IMR-90 (cell line): Measurements from ENCODE around the gene EXOC6. TPM values are rescaled to one million over a fixed set of nuclear protein-coding genes. Genes with fewer than 3 reads are reported as not detected.

Experiments used
- ATAC-seq: fragments of 200-7000 bp; cut with Tn5 transposase; 2 replicates; pipeline ENCODE4 v1.9.1; 2020; ENCODE audit warnings: low read depth, mild to moderate bottlenecking, moderate library complexity
- BruUV-seq: library from RNA; stranded (reverse); fragments of 400-500 nt; replicated peaks from 2 replicates; lab custom pipeline; 2021; lab: Mats Ljungman, UMichigan
- CTCF ChIA-PET: fragments of 300-600 bp; formaldehyde crosslinking; extraction: SDS; loops from one replicate; lab custom pipeline; 2021; ENCODE audit warnings: antibody characterized with exemption; lab: Yijun Ruan, JAX
- POLR2A ChIA-PET: fragments of 300-600 bp; sonication (Branson Sonifier 250); formaldehyde crosslinking; loops from one replicate; lab custom pipeline; 2022; ENCODE audit warnings: antibody characterized with exemption; ENCODE audit not compliant: unreplicated experiment; lab: Charles Lee
- DNase-seq: peaks from one replicate; pipeline ENCODE4 v3.0.0; 2013
- H2AFZ ChIP-seq: replicated peaks from 2 replicates; pipeline ENCODE3; 2013; ENCODE audit warnings: low read length, mild to moderate bottlenecking; ENCODE audit not compliant: poor library complexity
- H2AK5ac ChIP-seq: 2 replicates; pipeline ENCODE4 v1.6.1; 2013; ENCODE audit warnings: low read depth, low read length, inconsistent platforms
- H2AK9ac ChIP-seq: replicated peaks from 2 replicates; pipeline ENCODE3; 2013; ENCODE audit warnings: mild to moderate bottlenecking, low read depth, low read length, moderate library complexity; ENCODE audit not compliant: poor library complexity
- H2BK120ac ChIP-seq: 2 replicates; pipeline ENCODE4 v1.6.1; 2013; ENCODE audit warnings: low read depth, low read length, inconsistent platforms
- H2BK15ac ChIP-seq: 3 replicates; pipeline ENCODE4 v1.6.1; 2013; ENCODE audit warnings: low read depth, low read length, inconsistent platforms
- H2BK20ac ChIP-seq: 2 replicates; pipeline ENCODE4 v1.6.1; 2013; ENCODE audit warnings: low read depth, mild to moderate bottlenecking, inconsistent platforms, low read length, moderate library complexity
- H2BK5ac ChIP-seq: 2 replicates; pipeline ENCODE4 v1.6.1; 2013; ENCODE audit warnings: mild to moderate bottlenecking, low read depth, low read length, inconsistent platforms; ENCODE audit not compliant: poor library complexity, severe bottlenecking
- H3K14ac ChIP-seq: replicated peaks from 2 replicates; pipeline ENCODE4 v1.6.1; 2013; ENCODE audit warnings: low read depth, low read length, inconsistent platforms
- H3K18ac ChIP-seq: 2 replicates; pipeline ENCODE4 v1.6.1; 2013; ENCODE audit warnings: low read depth, low read length, control low read depth
- H3K23ac ChIP-seq: 2 replicates; pipeline ENCODE4 v1.6.1; 2013; ENCODE audit warnings: low read depth, low read length, inconsistent platforms
- H3K27ac ChIP-seq: 2 replicates; pipeline ENCODE4 v1.5.1; 2013; ENCODE audit warnings: mild to moderate bottlenecking, control low read depth, low read length; ENCODE audit not compliant: insufficient read depth
- H3K27me3 ChIP-seq: 2 replicates; pipeline ENCODE4 v1.6.1; 2013; ENCODE audit warnings: low read length; ENCODE audit not compliant: control insufficient read depth, insufficient read depth
- H3K36me3 ChIP-seq: 2 replicates; pipeline ENCODE4 v1.6.1; 2013; ENCODE audit warnings: low read length, mixed read lengths; ENCODE audit not compliant: control insufficient read depth, insufficient read depth
- H3K4ac ChIP-seq: 2 replicates; pipeline ENCODE4 v1.6.1; 2013; ENCODE audit warnings: low read depth, low read length, inconsistent platforms
- H3K4me1 ChIP-seq: 2 replicates; pipeline ENCODE4 v1.6.1; 2013; ENCODE audit warnings: low read length, mixed read lengths; ENCODE audit not compliant: control insufficient read depth, insufficient read depth
- H3K4me2 ChIP-seq: 2 replicates; pipeline ENCODE4 v1.6.1; 2013; ENCODE audit warnings: low read depth, mild to moderate bottlenecking, control low read depth, low read length, moderate library complexity
- H3K4me3 ChIP-seq: 2 replicates; pipeline ENCODE4 v1.5.1; 2013; ENCODE audit warnings: low read depth, mild to moderate bottlenecking, control low read depth, low read length, moderate library complexity; ENCODE audit not compliant: insufficient read depth
- H3K56ac ChIP-seq: 2 replicates; pipeline ENCODE4 v1.6.1; 2013; ENCODE audit warnings: low read length, inconsistent platforms; ENCODE audit not compliant: insufficient read depth; ENCODE audit errors: extremely low read depth
- H3K79me1 ChIP-seq, 2 experiments: 2 replicates each; pipeline ENCODE4 v1.6.1; 2013; ENCODE audit warnings: low read length in 2 of 2, inconsistent platforms in 1 of 2, low read depth in 1 of 2
- H3K9ac ChIP-seq: 2 replicates; pipeline ENCODE4 v1.6.1; 2013; ENCODE audit warnings: low read depth, low read length, control low read depth
- H3K9me1 ChIP-seq: 2 replicates; pipeline ENCODE4 v1.6.1; 2013; ENCODE audit warnings: low read length, inconsistent platforms; ENCODE audit not compliant: insufficient read depth
- H3K9me3 ChIP-seq: 2 replicates; pipeline ENCODE4 v1.6.1; 2013; ENCODE audit warnings: low read length; ENCODE audit not compliant: control insufficient read depth, insufficient read depth
- H4K20me1 ChIP-seq: 2 replicates; pipeline ENCODE4 v1.6.1; 2013; ENCODE audit warnings: low read length, inconsistent platforms; ENCODE audit not compliant: insufficient read depth
- H4K5ac ChIP-seq: 2 replicates; pipeline ENCODE4 v1.6.1; 2013; ENCODE audit warnings: mild to moderate bottlenecking, low read depth, low read length, control low read depth
- H4K8ac ChIP-seq, 2 experiments: 2 replicates each; pipeline ENCODE4 v1.6.1; 2013; ENCODE audit warnings: low read depth in 2 of 2, low read length in 2 of 2, control low read depth in 1 of 2, inconsistent platforms in 1 of 2
- H4K91ac ChIP-seq: 2 replicates; pipeline ENCODE4 v1.6.1; 2013; ENCODE audit warnings: low read depth, low read length, inconsistent platforms; ENCODE audit not compliant: insufficient read depth
- CEBPB ChIP-seq: IDR thresholded peaks from 2 replicates; pipeline ENCODE4 v1.6.1; 2012; ENCODE audit warnings: low read depth, low read length, improper control_type of control experiment
- CHD1 ChIP-seq: IDR thresholded peaks from 2 replicates; pipeline ENCODE4 v1.6.1; 2012; ENCODE audit warnings: low read depth, low read length, improper control_type of control experiment
- MAFK ChIP-seq: IDR thresholded peaks from 2 replicates; pipeline ENCODE4 v1.6.1; 2012; ENCODE audit warnings: low read depth, low read length, improper control_type of control experiment
- MAZ ChIP-seq: IDR thresholded peaks from 2 replicates; pipeline ENCODE4 v1.6.1; 2012; ENCODE audit warnings: low read depth, mild to moderate bottlenecking, low read length, improper control_type of control experiment, moderate library complexity, borderline replicate concordance
- MXI1 ChIP-seq: IDR thresholded peaks from 2 replicates; pipeline ENCODE4 v1.6.1; 2012; ENCODE audit warnings: low read depth, mild to moderate bottlenecking, low read length, moderate library complexity, borderline replicate concordance
- NFE2L2 ChIP-seq: fragments of 150-350 bp; IDR thresholded peaks from 2 replicates; pipeline ENCODE4 v1.6.1; 2016; ENCODE audit warnings: low read depth, mild to moderate bottlenecking, low read length
- RCOR1 ChIP-seq: IDR thresholded peaks from 2 replicates; pipeline ENCODE4 v1.6.1; 2012; ENCODE audit warnings: mild to moderate bottlenecking, low read length, improper control_type of control experiment; ENCODE audit not compliant: insufficient replicate concordance
- RFX5 ChIP-seq: IDR thresholded peaks from 2 replicates; pipeline ENCODE4 v1.8.0; 2012; ENCODE audit warnings: low read depth, mild to moderate bottlenecking, low read length, moderate library complexity
- SMC3 ChIP-seq: fragments of 150-350 bp; IDR thresholded peaks from 2 replicates; pipeline ENCODE4 v1.6.1; 2016; ENCODE audit warnings: low read depth, mild to moderate bottlenecking, antibody characterized with exemption, low read length, moderate library complexity
- USF2 ChIP-seq: fragments of 150-350 bp; IDR thresholded peaks from 2 replicates; pipeline ENCODE4 v1.6.1; 2017; ENCODE audit warnings: mild to moderate bottlenecking, antibody characterized with exemption, low read length, low read depth
- WGBS, 2 experiments: methylation state at CpG; one replicate each; pipeline versions ENCODE4 v1.1.5 to v1.1.7; 2013; ENCODE audit warnings: missing lambda C conversion rate in 2 of 2; ENCODE audit not compliant: insufficient read length in 1 of 2; ENCODE audit errors: extremely low coverage in 2 of 2; 5-methylcytosine and 5-hydroxymethylcytosine counted together
- dilution Hi-C: fragments of 300-500 bp; cut with HindIII; formaldehyde crosslinking; loops from one replicate; pipeline ENCODE4 v1.14.3; 2018; ENCODE audit warnings: low sequenced_read_pairs; ENCODE audit not compliant: unreplicated experiment
- in situ Hi-C: fragments of 300-500 bp; cut with MboI; formaldehyde crosslinking; loops from 3 replicates; pipeline ENCODE4 v1.14.3; 2019; ENCODE audit warnings: low sequenced_read_pairs, inconsistent platforms, mixed read lengths
- intact Hi-C: fragments of 100-400 bp; cut with micrococcal nuclease; formaldehyde crosslinking; loops from 2 replicates; pipeline ENCODE4 v1.10.0; 2022
- polyA plus RNA-seq, 3 experiments: library from polyadenylated mRNA; depleted of rRNA; stranded (reverse); fragments of >200 nt; gene quantifications; 2 replicates each; pipeline ENCODE4 v1.2.3, GENCODE V29; 2012; ENCODE audit warnings: low replicate concordance in 1 of 3
- total RNA-seq: library from RNA; depleted of rRNA; stranded (reverse); fragments of >200 nt; gene quantifications from 2 replicates; pipeline ENCODE4 v1.2.3, GENCODE V29; 2012

The EXOC6 gene
- total and polyA plus RNA-seq, 2 of the 4 experiments (the other 2 are of a cell fraction), result 4.5 to 11.5 TPM

- Histone ChIP-seq H3K9ac (no peak overlapping the region), H2BK15ac (no peak overlapping the region; the same call in 2 of the 3 replicates), H2AFZ (no peak overlapping the region), H4K20me1 (no peaks in the 10 kb centered on the region), H3K9me3 (no peaks in the 10 kb centered on the region), H3K36me3 (no peaks in the 10 kb centered on the region), H3K27me3 (no peaks in the 10 kb centered on the region), H3K4me3 (no peak overlapping the region), H3K9me1 (peaks cover 3% of the 10 kb centered on the region; the same call in 1 of the 2 replicates), H3K4me2 (no peak overlapping the region), H2BK5ac (no peak overlapping the region), H2AK5ac (no peak overlapping the region), H2BK20ac (0 out of 2 replicates have a peak overlapping the region, but pooled peaks have one; percentile 18), H2BK120ac (no peak overlapping the region), H4K5ac (no peak overlapping the region), H3K4ac (no peak overlapping the region), H3K56ac (no peak overlapping the region), H3K18ac (no peak overlapping the region), H3K14ac (no peak overlapping the region), H3K27ac (no peak overlapping the region), H3K23ac (no peak overlapping the region), H3K4me1 (peaks cover 6% of the 10 kb centered on the region), H2AK9ac (no peak overlapping the region), H3K79me1 (no peaks in the 10 kb centered on the region), H4K91ac (no peak overlapping the region), H4K8ac (no peak overlapping the region; a peak in 1 of 4 replicates)
- ATAC-seq (no peak), DNase-seq (no peak)
- WGBS, 2 experiments, result no CpG with 5 or more reads among the region's 4 CpGs
- intact Hi-C loops (no loop called here), dilution Hi-C loops (no loop called here), in situ Hi-C loops (no loop called here)
- ChIA-PET POLR2A (no interaction called here), CTCF (no interaction called here)
- BruUV-seq, result no TSS peak
- TF ChIP-seq MAZ (no peak), MAFK (no peak), RCOR1 (no peak), CHD1 (no peak), NFE2L2 (no peak), CEBPB (no peak), USF2 (no peak), MXI1 (no peak), SMC3 (no peak), RFX5 (no peak)
Observed at GRCh38 chr10:92810934-92811532, 37.3 kb upstream of the EXOC6 start.
